T-helper 2 cell (primary cell): ENCODE measurements around the gene IGF2BP2.
"Not testable (repeated sequence)": the region's sequence is repeated elsewhere in the genome, so short reads cannot be mapped to it uniquely, and the experiment has no call there.

Source experiments
- DNase-seq, 5 experiments: peaks; one replicate each; pipeline versions ENCODE4 v3.0.0 to v3.0.0-alpha.2; 2012 to 2022

IGF2BP2 gene

DNA sequence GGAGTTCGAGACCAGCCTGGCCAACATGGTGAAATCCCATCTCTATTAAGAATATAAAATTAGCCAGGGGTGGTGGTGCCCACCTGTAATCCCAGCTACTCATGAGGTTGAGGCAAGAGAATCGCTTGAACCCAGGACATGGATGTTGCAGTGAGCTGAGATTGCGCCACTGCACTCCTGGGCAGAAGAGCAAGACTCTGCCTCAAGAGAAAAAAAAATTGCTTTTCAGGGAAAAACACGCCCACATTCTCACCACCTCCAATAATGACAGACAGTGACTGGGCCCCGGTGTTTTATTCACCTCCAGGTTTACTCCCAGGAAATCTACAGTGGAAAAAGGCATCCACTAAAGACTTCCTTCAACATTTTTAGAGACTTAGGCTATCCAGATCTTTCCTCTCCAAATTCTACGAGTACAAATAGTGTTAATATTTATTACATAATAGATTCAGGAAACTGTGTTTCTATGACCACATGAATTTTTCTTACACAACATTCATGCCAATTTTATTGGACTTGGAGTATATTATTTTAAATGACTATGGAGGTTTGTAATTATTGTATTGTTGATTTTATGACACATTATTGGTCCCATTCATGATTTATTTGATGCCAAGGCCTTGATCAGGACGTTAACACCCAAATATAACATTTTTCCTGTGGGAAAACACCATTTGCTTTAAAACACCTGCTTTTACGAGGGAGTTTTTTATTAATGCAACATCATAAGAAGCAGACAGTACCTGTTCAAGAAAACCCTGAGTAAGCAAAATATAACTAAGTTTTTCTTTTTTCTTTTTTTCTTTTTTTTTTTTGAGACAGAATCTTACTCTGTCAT is 26.6 kb downstream of the IGF2BP2 start:
- DNase-seq = no peak

DNA sequence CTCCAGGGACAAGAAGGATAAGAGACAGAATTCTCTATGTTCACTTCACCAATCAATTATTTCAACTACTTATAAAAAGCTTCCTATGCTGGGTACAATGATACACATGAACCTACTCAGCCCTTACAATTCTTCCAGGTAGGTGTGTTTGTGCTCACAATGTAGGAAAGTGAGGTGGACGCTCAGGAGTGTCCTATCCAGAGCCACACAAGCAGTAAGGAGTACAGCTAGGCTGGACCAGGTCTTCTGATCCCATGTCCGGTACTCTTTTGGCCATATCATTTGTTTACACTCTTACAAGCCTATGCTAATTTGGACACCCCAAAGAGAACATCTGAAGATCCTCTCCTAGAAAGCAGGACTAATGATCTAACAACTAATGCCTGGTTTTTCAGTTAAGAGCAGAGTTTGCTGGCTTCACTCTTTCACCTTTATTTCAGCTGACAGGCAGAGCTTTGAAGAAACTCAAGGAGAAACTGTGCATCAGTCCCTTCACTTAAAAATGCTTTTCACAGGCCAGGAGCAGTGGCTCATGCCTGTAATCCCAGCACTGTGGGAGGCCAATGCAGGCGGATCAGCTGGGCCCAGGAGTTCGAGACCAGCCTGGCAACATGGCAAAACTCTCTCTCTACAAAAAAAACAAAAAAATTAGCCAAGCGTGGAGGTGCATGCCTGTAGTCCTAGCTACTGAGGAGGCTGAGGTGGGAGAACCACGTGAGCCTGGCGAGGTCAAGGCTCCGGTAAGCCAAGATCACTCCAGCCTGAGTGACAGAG is 27.5 kb downstream of the IGF2BP2 start:
- DNase-seq = no peak

DNA sequence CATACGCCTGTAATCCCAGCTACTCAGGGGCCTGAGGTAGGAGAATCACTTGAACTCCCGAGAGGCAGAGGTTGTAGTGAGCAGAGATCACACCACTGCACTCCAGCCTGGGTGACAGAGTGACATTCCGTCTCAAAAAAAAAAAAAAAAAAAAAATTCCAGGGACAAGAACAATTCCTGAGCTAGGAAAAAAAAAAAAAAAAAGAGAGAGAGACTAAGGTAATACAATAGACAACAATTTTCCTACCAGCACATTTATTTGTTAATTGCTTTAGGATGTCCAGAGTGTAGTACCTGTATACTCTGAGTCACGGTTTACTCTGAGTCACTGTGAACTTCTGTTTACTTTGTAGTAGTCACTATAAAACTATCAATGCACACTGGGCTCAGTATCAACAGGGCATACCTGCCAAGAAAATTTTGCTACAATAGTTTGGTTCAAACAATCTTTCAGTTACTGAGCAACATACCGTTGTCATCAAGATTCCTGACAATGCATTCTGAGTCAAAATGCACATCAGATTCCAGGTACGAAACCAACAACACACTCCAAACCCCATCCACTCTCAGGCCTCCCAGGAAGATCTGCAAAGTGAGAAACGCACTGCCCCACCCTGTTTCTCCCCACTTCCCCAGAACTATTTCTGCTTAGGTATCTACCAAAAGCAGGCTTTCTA is 28.3 kb downstream of the IGF2BP2 start:
- DNase-seq = no peak

DNA sequence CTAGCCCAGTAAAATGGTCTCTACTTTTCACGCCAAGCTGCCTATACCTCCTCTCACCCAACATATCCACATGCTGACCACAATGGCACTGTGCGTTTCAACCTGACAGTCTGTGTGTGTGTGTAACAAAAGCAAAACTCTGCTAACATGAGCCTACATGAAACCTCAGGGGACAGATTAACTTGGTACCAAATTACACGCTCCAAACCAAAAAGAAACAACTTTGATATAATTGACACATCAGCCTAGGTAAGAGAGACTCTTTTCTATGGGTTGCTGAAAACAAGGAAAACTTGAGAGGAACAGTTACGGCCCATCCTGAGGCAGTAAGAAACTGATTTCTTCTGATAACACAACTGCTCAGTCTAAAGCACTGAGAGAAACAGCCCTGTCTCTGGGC is 31.5 kb downstream of the IGF2BP2 start:
- no peak for DNase-seq

DNA sequence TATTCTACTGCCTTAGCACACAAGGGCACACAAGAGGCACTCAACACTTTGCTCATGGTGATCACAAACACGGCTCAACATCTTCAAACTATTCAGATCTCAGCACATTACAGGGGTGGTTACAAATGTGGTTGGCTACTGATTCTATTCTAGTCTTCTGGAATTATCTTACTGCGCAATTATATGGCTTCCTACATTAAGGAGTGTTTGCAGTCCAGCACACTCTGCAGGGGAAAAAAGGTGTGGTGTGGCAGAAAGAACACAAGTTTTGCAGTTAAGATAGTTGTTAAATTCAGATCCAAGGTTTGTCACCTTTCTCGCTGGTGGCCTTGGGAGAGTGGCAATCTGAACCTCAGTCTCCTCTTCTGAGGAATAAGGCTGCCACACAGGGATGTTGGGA is 31.9 kb downstream of the IGF2BP2 start:
- DNase-seq = no peak

DNA sequence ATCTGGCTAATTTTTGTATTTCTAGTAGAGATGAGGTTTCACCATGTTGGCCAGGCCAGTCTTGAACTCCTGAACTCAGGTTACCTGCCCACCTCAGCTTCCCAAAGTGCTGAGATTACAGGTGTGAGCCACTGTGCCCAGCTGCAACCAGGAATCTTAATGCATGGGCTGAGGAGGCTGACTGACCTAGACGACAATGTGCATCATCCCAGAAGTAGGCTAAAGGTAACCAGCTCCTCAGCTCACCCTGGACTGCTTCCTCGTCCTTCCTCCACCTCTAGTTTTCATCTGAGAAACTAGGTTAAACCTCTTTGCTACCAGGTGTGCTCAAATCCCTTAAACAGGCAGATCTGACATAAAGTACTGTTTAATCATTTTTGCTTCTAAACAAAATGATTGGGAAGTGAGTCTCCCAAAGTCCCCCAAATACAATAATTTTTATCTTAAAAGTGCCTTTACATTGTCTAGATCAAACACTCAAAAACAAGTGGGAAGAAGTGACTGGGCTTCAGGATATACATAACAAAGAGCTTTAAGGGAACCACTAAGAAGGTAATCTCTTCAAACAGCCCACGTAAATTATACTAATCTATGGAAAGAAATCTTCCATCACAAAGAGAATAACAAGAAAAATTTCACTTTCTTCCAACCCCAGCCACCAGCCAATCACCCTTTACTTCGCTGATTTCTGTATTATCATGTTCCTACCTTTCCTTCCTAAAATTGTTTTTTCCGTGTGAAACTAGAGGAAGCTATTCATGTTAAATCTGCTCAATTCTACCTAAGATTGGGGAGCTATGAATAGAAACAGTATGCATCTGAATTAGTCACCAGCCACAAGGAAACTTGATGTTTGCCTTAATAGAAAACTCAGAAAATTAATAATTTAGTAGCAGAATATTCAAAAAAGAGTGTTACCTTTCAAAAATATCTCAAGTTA is 34.7 kb downstream of the IGF2BP2 start:
- no peak for DNase-seq

DNA sequence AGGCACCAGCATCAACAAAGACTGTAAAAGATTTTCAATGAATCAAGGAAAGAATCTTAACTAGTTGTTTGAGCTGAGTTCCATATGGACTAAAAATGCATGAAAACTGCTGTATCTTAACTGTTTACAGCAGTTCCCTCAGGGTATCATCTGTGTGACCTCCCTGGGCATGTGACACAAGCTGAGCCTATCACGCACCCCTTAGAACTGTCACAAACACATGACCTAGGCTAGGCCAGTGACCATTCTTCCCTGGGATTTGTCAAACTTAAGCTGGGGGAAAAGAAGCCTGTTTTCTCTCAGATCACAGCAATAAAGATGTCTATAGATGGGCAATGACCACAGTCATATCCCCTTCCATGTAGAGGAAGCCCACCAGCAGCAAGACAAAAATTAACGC is 35.7 kb downstream of the IGF2BP2 start:
- DNase-seq = no peak

DNA sequence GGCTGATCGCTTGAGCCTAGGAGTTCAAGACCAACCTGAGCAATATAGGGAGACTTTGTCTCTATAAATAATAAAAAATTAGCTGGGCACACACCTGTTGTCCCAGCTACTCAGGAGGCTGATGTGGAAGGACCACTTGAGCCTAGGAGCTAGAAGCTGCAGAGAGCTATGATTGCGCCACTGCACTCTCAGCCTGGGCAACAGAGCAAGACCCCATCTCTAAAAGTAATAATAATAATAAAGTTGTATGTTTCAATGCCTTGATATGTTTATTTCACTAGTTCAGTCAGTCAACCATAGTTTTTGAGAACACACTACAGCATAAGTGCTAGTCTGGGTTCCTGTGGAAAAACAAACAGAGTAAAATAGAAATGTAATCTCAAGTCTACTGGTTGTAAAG is 36.5 kb downstream of the IGF2BP2 start:
- no peak for DNase-seq

DNA sequence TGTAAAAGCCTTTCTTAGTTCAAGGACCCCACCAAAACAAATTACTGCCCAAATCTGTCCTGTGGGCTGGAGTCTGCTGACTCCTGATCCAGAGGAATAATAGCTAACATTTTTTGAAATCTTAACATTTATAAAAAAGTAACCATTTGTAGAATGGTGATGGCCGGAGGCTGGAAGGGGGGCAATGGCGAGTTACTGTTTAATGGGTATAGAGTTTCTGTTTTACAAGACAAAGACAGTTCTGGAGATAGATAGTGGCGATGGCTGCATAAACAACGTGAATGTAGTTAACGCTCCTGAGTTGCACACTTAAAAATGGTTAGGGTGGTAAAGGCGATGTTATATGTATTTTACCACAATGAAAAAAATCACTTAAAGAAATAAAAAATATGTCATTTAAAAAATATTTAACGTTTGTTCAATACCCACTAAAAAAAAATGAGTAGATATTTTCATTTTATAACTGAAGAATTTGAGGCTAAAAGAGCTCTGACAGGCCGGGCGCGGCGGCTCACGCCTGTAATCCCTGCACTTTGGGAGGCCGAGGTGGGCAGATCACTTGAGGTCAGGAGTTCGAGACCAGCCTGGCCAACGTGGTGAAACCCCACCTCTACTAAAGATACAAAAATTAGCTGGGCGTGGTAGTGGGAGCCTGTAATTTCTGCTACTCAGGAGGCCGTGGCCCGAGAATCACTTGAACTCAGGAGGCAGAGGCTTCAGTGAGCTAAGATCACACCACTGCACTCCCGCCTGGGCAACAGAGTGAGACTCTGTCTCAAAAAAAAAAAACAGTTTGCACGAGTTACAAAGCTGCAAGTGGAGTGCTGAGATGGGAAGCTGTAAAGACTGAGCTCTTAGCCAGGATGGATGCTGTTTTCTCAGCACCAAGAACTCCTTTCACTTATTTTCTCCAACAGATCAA is 37.6 kb downstream of the IGF2BP2 start:
- no peak for DNase-seq

DNA sequence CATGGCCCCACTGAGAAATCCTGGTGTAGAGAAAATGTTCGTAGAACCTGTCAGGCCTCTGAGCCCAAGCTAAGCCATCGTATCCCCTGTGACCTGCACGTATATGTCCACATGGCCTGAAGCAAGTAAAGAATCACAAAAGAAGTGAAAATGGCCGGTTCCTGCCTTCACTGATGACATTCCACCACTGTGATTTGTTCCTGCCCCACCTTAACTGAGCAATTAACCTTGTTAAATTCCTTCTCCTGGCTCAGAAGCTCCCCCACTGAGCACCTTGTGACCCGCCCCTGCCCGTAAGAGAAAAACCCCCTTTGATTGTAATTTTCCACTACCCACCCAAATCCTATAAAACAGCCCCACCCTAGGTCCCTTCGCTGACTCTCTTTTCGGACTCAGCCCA is 38.6 kb downstream of the IGF2BP2 start:
- not testable (repeated sequence) for DNase-seq

DNA sequence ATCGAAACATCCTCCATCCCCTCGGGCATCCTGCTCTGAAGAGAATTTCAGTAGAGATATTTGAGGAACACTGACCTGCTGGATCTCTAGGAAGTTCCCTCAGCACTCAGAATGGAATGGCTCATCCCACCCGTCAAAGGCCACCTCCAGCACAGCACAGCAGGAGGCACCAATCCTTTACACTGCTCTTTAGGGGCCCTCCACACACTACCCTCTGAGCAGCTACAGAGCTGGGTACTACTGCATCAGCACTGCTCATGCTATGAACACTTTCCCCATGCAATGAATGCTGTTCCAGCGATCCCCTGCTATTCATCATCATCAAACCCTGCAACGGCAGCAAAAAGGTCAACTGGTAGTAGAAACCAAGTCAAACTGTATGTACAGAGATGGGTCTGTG is 40.5 kb downstream of the IGF2BP2 start:
- no peak for DNase-seq

DNA sequence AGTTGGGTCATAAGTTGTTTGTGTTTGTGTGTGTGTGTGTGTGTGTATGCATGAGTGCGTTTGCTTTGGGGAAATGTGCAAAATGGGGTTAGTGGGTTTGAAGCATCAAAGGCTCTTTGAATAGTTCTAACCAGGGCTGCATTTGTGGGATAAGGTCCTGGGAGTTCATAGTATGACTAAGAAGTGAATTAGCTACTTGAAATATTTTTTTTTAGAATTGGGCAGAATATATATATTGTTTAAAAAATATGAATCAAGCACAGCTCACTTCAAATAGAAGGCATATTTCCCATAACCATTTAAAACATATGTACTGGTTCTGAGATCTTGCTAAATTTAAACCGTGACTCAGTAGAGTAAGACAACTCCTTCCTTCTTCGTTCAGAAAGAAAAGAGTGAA is 43.1 kb downstream of the IGF2BP2 start:
- no peak for DNase-seq

DNA sequence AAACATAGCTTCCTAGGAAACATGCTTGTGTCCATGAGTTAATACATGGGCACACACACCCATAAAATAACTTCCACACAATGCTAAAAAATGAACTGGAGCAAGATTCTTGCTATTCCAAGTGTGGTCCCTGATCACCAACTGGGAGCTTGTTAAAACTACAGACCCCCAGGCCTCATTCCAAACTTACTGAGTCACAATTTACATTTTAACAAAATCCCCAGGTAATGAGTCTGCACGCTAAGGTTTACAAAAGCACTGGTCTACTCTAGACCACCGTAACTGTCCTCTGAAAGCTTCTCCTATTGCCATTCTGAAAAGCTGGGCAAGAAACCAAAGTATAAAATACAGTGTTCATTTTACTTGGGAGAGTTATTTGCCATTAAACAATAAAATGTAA is 45.4 kb downstream of the IGF2BP2 start:
- DNase-seq = no peak

DNA sequence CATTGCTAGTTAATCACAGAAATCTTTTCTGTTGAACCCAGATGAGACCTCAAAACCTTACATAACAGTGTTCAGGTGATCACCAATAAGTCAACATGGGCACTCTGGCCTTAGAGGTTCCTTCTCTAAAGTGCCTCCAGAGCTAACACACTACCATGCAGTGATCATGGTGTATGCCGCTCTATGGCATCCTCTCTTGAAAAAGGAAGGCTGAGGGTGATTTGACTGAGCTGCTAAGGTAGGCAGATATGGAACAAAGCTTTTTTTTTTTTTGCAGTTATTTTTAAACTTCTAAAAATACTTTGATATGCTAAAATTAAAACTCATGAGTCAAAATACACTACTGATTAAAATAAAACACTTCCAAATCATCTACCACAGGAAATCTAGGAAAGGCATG is 46.0 kb downstream of the IGF2BP2 start:
- DNase-seq = no peak

DNA sequence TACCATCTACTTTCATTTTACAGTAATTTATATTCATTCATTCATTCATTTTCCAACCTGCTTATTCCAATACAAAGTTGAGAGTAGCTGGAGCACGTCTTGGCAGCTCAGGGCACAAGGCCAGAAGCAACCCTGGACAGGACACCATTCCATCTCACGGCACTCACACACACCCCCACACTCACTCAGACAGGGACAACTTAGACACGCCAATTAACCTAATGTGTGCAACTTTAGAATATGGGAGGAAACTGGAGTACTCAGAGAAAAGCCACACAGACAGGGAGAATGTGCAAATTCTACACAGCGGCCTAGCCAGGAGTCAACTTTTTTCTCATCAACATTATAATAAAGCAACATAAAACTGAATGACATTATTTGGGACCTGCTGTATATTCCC is 46.7 kb downstream of the IGF2BP2 start:
- no peak for DNase-seq

DNA sequence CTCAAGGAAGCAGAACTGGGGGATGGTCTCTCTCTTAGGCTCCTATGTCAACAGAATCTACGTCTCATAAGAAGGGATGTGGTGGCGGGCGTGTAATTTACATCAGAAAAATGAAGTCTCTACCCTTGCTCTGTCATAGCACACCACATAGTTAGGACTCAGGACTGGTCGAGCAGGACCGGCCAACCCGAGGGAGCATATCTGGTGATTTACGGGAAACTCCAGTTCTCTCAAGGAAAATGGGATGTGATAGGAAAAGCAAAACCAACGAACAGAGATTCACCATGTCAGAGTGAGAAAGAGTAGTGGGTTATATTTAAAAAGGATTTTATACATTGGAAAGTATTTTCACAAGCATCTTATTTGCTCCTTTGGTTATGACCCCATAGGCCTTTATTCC is 54.7 kb downstream of the IGF2BP2 start:
- no peak for DNase-seq

DNA sequence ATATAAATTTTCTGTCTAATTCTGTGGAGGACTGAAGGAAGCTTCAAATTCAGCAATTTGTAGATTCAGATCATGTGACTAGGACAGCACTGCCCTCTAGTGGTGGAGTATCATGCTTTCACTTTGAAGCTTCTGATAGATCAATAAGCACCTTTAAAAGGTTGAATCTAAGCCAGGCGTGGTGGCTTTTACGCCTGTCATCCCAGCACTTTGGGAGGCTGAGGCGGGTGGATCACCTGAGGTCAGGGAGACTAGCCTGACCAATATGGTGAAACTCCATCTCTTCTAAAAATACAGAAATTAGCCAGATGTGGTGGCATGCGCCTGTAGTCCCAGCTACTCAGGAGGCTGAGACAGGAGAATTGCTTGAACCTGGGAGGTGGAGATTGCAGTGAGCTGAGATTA is 56.3 kb downstream of the IGF2BP2 start:
- DNase-seq = peak in 3 of 5 experiments; percentile 5 to 65 (median 7)

DNA sequence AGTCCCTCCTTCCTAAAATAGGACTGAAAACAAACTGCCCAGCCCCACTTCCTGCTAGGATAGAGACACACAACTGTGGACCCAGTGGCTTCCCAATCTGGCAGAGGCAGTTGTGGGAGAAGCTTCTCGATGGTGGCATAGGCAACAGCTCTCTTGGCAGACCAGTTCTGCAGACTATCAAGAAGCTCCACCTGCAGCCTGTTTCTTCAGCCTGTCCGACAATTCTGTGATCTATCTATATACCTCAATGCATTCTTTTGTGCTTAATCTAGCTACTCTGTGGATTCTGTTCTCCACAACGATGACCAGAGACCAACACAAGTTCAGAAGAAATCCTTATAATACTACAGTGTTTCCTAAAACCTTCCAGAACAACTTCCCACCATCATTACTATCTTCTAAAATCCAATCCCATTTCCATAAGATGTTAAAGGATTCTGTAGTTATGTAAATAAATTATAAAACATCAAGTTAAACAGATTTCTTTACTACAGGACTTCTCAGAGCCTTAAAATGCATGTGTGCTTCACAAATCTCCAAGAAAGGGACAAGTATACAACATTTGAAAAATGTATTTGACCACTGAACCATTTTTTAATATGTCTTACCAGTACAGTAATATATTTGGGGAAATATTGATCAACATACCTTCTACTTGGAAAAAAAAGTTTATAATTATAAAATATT is 57.7 kb downstream of the IGF2BP2 start:
- no peak for DNase-seq

DNA sequence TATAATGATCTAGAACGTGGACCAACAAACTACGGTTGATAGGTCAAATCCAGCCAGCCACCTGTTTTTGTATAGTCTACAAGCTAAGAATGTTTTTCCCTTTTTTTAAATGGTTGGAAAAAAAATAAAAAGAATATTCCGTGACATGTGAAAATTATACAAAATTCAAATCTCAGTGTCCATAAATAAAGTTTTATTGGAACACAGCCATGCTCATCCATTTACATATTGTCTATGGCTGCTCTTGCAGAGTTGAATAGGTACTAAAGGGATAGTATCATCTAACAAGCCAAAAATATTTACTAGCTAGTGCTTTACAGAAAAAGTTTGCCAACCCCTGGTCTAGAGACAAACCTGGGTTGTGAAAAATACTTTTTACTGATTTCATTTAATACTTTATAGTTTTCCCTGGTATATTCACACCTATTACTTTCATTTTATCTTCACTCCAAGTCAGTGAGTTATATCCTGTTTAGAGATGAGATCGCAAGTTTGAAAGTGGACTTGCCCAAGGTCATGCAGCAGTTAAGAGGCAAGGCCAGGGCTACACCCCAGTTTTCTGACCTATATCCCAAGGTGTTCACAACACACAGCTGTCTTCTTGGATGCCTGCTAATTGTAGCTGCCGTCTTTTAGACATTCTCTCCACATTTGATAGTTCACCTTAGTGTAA is 58.4 kb downstream of the IGF2BP2 start:
- DNase-seq = no peak

DNA sequence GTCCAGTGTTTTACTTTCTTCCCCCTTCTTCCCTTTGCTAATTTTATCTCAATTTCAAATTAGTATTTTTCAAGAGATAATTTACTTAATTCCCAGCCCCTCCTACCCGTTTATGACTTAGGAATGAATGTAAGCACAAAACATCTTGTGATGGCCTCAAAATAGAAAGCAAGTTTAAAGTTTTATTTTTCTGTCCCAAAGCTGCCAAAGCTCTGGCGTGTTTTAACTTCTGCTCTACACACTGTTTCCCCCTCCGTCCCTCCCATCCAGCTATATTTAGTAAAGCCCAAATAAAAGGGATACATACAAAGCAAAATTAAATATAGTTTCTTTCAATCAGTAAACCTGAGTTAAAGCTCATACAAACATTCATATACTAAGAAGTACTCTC is 59.9 kb downstream of the IGF2BP2 start:
- no peak for DNase-seq
